ENCODE data around the gene TMPRSS12.

GRCh38 chr12:50929831-50930230 is 87.1 kb downstream of the TMPRSS12 start:
- no peak for TF ChIP-seq CTCF (IDR thresholded peaks at IDR 0.05)
- no peak for TF ChIP-seq POLR2A (IDR thresholded peaks at IDR 0.05)
